ENCODE measurements around the gene GPAT3. TPM values are rescaled to one million over a fixed set of nuclear protein-coding genes. Genes with fewer than 3 reads are reported as not detected.

The GPAT3 gene
- total RNA-seq, 1 donor from 2014 or later: 0.99 TPM

- no peak overlapping the region for H3K4me2 ChIP-seq
- H3K79me2 ChIP-seq (ENCODE audit: low read depth): no peaks in the 10 kb centered on the region
- no peak overlapping the region for H3K27ac Mint-ChIP-seq
- no peaks in the 10 kb centered on the region for H3F3A ChIP-seq (ENCODE audit: low read depth)
- no peak overlapping the region for H3K4me3 Mint-ChIP-seq
- no peaks in the 10 kb centered on the region for H3K9me3 ChIP-seq (ENCODE audit: low read depth)
- H3K36me3 Mint-ChIP-seq: no peaks in the 10 kb centered on the region
- no peaks in the 10 kb centered on the region for H3K27me3 ChIP-seq
- no peak overlapping the region for H3K27ac ChIP-seq
- DNase-seq (ENCODE audit: low spot score): no peak
- H4K20me1 ChIP-seq (ENCODE audit: low read depth): no peaks in the 10 kb centered on the region
- H3K4me1 Mint-ChIP-seq: peaks cover 3% of the 10 kb centered on the region
- no peaks in the 10 kb centered on the region for H3K27me3 Mint-ChIP-seq (ENCODE audit: insufficient read depth, low read depth)
- H3K4me1 ChIP-seq: no peaks in the 10 kb centered on the region
- H3K36me3 ChIP-seq: no peaks in the 10 kb centered on the region
- TF ChIP-seq EZH2phosphoT487 (IDR thresholded peaks at IDR 0.05): no peak
- TF ChIP-seq EZH2 (IDR thresholded peaks at IDR 0.05): no peak
- TF ChIP-seq, protein P1, sequence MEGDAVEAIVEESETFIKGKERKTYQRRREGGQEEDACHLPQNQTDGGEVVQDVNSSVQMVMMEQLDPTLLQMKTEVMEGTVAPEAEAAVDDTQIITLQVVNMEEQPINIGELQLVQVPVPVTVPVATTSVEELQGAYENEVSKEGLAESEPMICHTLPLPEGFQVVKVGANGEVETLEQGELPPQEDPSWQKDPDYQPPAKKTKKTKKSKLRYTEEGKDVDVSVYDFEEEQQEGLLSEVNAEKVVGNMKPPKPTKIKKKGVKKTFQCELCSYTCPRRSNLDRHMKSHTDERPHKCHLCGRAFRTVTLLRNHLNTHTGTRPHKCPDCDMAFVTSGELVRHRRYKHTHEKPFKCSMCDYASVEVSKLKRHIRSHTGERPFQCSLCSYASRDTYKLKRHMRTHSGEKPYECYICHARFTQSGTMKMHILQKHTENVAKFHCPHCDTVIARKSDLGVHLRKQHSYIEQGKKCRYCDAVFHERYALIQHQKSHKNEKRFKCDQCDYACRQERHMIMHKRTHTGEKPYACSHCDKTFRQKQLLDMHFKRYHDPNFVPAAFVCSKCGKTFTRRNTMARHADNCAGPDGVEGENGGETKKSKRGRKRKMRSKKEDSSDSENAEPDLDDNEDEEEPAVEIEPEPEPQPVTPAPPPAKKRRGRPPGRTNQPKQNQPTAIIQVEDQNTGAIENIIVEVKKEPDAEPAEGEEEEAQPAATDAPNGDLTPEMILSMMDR (IDR thresholded peaks at IDR 0.05): no peak
- H2AFZ ChIP-seq (replicated peaks): no peak overlapping the region
- no peak overlapping the region for H3K9ac ChIP-seq
- H3K9me3 Mint-ChIP-seq: no peaks in the 10 kb centered on the region
- no peak overlapping the region for H3K4me3 ChIP-seq
Observed at GRCh38 chr4:83605210-83605609, 69.3 kb downstream of the GPAT3 start.

GRCh38 chr4:83605744-83606172, 69.8 kb downstream of the GPAT3 start:
- Histone ChIP-seq H3K9me3 (ENCODE audit: low read depth) (peaks cover 4% of the 10 kb centered on the region), H3K27ac (no peak overlapping the region), H3K79me2 (ENCODE audit: low read depth) (no peaks in the 10 kb centered on the region), H2AFZ (replicated peaks) (no peak overlapping the region), H3F3A (ENCODE audit: low read depth) (no peaks in the 10 kb centered on the region), H3K4me2 (no peak overlapping the region), H3K9ac (no peak overlapping the region), H3K27me3 (no peaks in the 10 kb centered on the region), H3K4me1 (no peaks in the 10 kb centered on the region), H3K4me3 (no peak overlapping the region), H3K36me3 (no peaks in the 10 kb centered on the region), H4K20me1 (ENCODE audit: low read depth) (no peaks in the 10 kb centered on the region)
- H3K9me3 Mint-ChIP-seq: no peaks in the 10 kb centered on the region
- H3K27ac Mint-ChIP-seq: no peak overlapping the region
- DNase-seq (ENCODE audit: low spot score): no peak
- no peaks in the 10 kb centered on the region for H3K36me3 Mint-ChIP-seq
- H3K4me3 Mint-ChIP-seq: no peak overlapping the region
- no peaks in the 10 kb centered on the region for H3K27me3 Mint-ChIP-seq (ENCODE audit: insufficient read depth, low read depth)
- peaks cover 3% of the 10 kb centered on the region for H3K4me1 Mint-ChIP-seq
- no peak for TF ChIP-seq EZH2phosphoT487 (IDR thresholded peaks at IDR 0.05)
- TF ChIP-seq, protein P1 (IDR thresholded peaks at IDR 0.05): no peak
- no peak for TF ChIP-seq EZH2 (IDR thresholded peaks at IDR 0.05)

DNA sequence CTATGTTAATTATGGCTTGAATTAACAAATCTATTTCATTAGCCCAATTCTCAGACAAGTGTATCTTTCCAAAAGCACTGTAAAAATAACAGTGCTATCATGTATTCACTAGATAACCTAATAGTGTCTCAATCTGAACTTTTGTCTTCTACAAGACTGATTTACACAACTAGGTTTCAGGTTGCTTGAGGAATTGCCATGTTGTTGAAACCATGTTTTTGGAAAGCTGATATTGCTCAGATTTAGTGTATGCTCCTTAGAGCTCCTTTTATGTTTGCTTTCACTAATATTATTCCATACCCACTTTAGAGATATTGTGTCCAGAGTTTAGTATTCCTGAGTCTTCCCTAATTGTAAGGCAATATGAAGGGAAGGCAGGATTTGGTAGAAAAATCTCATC, 70.6 kb downstream of the GPAT3 start:
- H3K4me1 ChIP-seq: no peaks in the 10 kb centered on the region
- peaks cover 3% of the 10 kb centered on the region for H3K4me1 Mint-ChIP-seq
- no peaks in the 10 kb centered on the region for H3K27me3 ChIP-seq
- TF ChIP-seq, protein P1 (IDR thresholded peaks at IDR 0.05): no peak
- TF ChIP-seq EZH2phosphoT487 (IDR thresholded peaks at IDR 0.05) (no peak), EZH2 (IDR thresholded peaks at IDR 0.05) (no peak)
- no peak overlapping the region for H2AFZ ChIP-seq (replicated peaks)
- H3F3A ChIP-seq (ENCODE audit: low read depth): no peaks in the 10 kb centered on the region
- no peaks in the 10 kb centered on the region for H4K20me1 ChIP-seq (ENCODE audit: low read depth)
- no peak overlapping the region for H3K27ac Mint-ChIP-seq
- no peak overlapping the region for H3K9ac ChIP-seq
- H3K36me3 Mint-ChIP-seq: no peaks in the 10 kb centered on the region
- no peaks in the 10 kb centered on the region for H3K9me3 Mint-ChIP-seq
- peaks cover 5% of the 10 kb centered on the region for H3K9me3 ChIP-seq (ENCODE audit: low read depth)
- H3K4me3 Mint-ChIP-seq: no peak overlapping the region
- H3K36me3 ChIP-seq: no peaks in the 10 kb centered on the region
- H3K79me2 ChIP-seq (ENCODE audit: low read depth): no peaks in the 10 kb centered on the region
- H3K27me3 Mint-ChIP-seq (ENCODE audit: insufficient read depth, low read depth): no peaks in the 10 kb centered on the region
- no peak overlapping the region for H3K4me2 ChIP-seq
- no peak overlapping the region for H3K27ac ChIP-seq
- DNase-seq (ENCODE audit: low spot score): no peak
- H3K4me3 ChIP-seq: no peak overlapping the region
